Stomach (tissue), 9 donors: ENCODE data around the gene ZIK1. TPM values are rescaled to one million over a fixed set of nuclear protein-coding genes. Genes with fewer than 3 reads are reported as not detected.

Experiments used
- DNase-seq, 2 donors: peaks; one replicate each; pipeline versions ENCODE4 v3.0.0 to v3.0.0-alpha.2; 2013 to 2019
- H3K27ac ChIP-seq, 5 donors: fragments of 200-600 bp in 4 of 5; sonication (generic) in 4 of 5; one replicate each; pipeline ENCODE4 v1.5.1; 2013 to 2019; ENCODE audit warnings: mild to moderate bottlenecking in 1 of 5, moderate library complexity in 1 of 5
- H3K27me3 ChIP-seq, 3 donors: fragments of 200-600 bp; sonication (generic); one replicate each; pipeline ENCODE4 v1.5.1; 2017 to 2019; ENCODE audit warnings: mixed run types in 1 of 3
- H3K36me3 ChIP-seq, 4 donors: fragments of 200-600 bp; sonication (generic); 1 replicate in 3 of 4; 2 replicates in 1 of 4; pipeline ENCODE4 v1.5.1; 2016 to 2019
- H3K4me1 ChIP-seq, 4 donors: fragments of 200-600 bp; sonication (generic); one replicate each; pipeline ENCODE4 v1.5.1; 2016 to 2019
- H3K4me3 ChIP-seq, 4 donors: fragments of 200-600 bp; sonication (generic) in 3 of 4; one replicate each; pipeline ENCODE4 v1.5.1; 2016 to 2019; ENCODE audit warnings: mild to moderate bottlenecking in 1 of 4
- H3K9me3 ChIP-seq, 4 donors: fragments of 200-600 bp; sonication (generic); one replicate each; pipeline ENCODE4 v1.5.1; 2016 to 2019
- EP300 ChIP-seq: sonication (generic); formaldehyde crosslinking; IDR thresholded peaks from one replicate; pipeline ENCODE4 v1.6.1; 2017; ENCODE audit warnings: antibody characterized with exemption
- POLR2A ChIP-seq, 4 donors: fragments of 450-650 bp; IDR thresholded peaks; one replicate each; pipeline ENCODE4 v1.6.1; 2016; ENCODE audit warnings: antibody characterized with exemption in 4 of 4, control low read depth in 2 of 4, mild to moderate bottlenecking in 1 of 4, moderate library complexity in 1 of 4
- POLR2AphosphoS5 ChIP-seq, 3 donors: sonication (generic); formaldehyde crosslinking; IDR thresholded peaks; one replicate each; pipeline ENCODE4 v1.6.1; 2016; ENCODE audit warnings: antibody characterized with exemption in 3 of 3
- WGBS, 5 donors: extraction: QIAGEN DNeasy Blood & Tissue Kit in 3 of 5; methylation state at CpG; one replicate each; pipeline versions ENCODE4 v1.1.5 to v1.1.7; 2013 to 2018; 5-methylcytosine and 5-hydroxymethylcytosine counted together
- intact Hi-C: fragments of 100-400 bp; cut with DNase I; formaldehyde crosslinking; loops from one replicate; pipeline ENCODE4 v1.15.1; 2023; ENCODE audit warnings: low total_unique reads
- polyA plus RNA-seq, 3 donors: library from polyadenylated mRNA; stranded (reverse); fragments of 200-250 nt; gene quantifications; one replicate each; pipeline ENCODE4 v1.2.3, GENCODE V29; 2013
- total RNA-seq, 5 donors: library from RNA; depleted of rRNA; stranded (reverse); fragments of >200 nt; gene quantifications; one replicate each; pipeline versions ENCODE4 v1.1.0 to v1.2.3, GENCODE V29; 2014 to 2016
- TF ChIP-seq, protein P1 (sequence below), 7 experiments: fragments of 450-650 bp in 4 of 7; fragments of 200-600 bp in 3 of 7; sonication (generic) in 3 of 7; IDR thresholded peaks; one replicate each; pipeline ENCODE4 v1.5.1; 2016 to 2019; ENCODE audit warnings: antibody characterized with exemption in 7 of 7, control low read depth in 2 of 7, mild to moderate bottlenecking in 1 of 7
- donor health status: healthy with polysubstance abuse.
- donor health status: Bipolar disorder and iron deficiency.
- donor health status: healthy.

Gene ZIK1
- total and polyA plus RNA-seq, 8 donors = 0.29 to 14.7 (median 0.90) TPM; not detected in 2

DNA sequence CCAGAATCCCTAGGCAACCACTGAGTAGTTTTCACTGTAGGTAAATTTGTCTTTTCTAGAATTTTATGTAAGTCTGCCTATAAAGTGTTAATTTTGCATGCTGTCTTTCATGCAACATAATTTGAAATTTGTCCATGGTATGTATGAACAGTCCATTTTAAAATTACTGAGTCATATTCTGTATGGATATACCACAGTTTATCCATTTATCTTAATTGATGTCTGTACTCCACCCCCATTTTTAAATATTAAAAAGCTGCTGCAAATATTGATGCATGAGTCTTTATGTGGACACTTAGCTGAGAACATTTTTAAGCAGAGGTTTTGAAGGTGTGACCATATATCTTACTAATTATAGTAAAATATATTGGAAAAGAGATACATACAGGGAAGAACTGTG is 39.1 kb downstream of the ZIK1 start:
- no peak for DNase-seq
- no peaks in the 10 kb centered on the region for H3K27me3 ChIP-seq
- TF ChIP-seq, protein P1, sequence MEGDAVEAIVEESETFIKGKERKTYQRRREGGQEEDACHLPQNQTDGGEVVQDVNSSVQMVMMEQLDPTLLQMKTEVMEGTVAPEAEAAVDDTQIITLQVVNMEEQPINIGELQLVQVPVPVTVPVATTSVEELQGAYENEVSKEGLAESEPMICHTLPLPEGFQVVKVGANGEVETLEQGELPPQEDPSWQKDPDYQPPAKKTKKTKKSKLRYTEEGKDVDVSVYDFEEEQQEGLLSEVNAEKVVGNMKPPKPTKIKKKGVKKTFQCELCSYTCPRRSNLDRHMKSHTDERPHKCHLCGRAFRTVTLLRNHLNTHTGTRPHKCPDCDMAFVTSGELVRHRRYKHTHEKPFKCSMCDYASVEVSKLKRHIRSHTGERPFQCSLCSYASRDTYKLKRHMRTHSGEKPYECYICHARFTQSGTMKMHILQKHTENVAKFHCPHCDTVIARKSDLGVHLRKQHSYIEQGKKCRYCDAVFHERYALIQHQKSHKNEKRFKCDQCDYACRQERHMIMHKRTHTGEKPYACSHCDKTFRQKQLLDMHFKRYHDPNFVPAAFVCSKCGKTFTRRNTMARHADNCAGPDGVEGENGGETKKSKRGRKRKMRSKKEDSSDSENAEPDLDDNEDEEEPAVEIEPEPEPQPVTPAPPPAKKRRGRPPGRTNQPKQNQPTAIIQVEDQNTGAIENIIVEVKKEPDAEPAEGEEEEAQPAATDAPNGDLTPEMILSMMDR (IDR thresholded peaks at IDR 0.05) = no peak
- TF ChIP-seq EP300 (no peak), POLR2A (IDR thresholded peaks at IDR 0.05) (no peak), POLR2AphosphoS5 (IDR thresholded peaks at IDR 0.05) (no peak)
- peaks cover 72 to 100% (median 98%) of the 10 kb centered on the region in 4 donors for H3K9me3 ChIP-seq
- H3K27ac ChIP-seq = no peak overlapping the region
- no peak overlapping the region for H3K4me3 ChIP-seq
- intact Hi-C loops = no loop called here
- H3K36me3 ChIP-seq = peaks cover 56 to 81% (median 69%) of the 10 kb centered on the region in 4 donors
- no peaks in the 10 kb centered on the region for H3K4me1 ChIP-seq

DNA sequence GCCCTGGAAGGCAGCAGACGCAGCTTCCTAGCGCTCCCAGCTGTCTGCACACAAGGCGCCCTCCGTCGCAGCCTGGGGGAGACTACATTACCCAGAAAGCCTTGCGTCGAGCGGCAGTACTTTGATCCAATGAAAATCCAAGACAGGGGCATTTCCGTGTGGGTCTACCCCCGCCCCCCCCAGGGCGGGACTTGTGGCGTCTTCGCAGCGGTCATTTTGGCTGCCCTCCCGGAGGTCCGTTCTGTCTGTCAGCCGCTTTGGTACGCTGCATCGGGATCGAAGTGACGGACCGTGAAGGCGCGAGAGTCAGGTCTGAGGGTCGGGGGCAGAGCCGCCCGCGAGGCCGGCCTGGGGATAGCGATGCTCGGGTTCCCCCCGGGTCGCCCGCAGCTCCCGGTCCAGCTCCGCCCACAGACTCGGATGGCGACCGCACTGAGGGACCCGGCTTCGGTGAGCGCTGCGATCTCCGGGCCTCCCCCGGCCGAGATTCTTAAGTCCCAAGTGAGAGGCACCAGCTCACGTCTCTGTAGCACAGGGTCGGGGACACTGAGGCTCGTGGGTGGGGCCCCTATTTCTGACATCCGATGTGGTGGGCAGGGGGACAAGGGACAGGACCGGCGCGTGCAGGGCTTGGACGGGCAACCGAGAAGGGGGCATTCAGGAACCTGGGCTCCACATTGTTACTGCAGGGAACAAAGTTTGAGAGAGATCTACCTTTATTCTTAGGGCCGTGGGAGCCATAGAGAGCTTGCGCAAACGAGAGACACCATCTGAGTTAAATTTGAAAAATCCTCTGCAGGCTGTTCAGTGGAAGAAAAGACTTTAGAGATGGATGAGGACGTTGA is 49.3 kb downstream of the ZIK1 start, which contains the start of gene ZNF211:
Gene ZNF211 (plus strand): TSS at position 182 of the 845 bp plus-strand sequence. CDS start 179 bp downstream, at position 361.
- Histone ChIP-seq H3K4me1 (peaks cover 0 to 21% (median 13%) of the 10 kb centered on the region in 4 donors), H3K4me3 (peak within 1 kb of the TSS; percentile 71 to 96 (median 84)), H3K27me3 (no peaks in the 10 kb centered on the region), H3K36me3 (peaks cover 19 to 45% (median 38%) of the 10 kb centered on the region in 4 donors), H3K9me3 (peaks cover 10 to 59% (median 33%) of the 10 kb centered on the region in 4 donors), H3K27ac (peak within 1 kb of the TSS; percentile 77 to 89 (median 83))
- intact Hi-C loops = no loop called here
- WGBS, 5 donors = 1 to 2% (median 1%) methylated on average over 22 to 59 of the region's 59 CpGs
- DNase-seq = peak; percentile 92 to 98
- TF ChIP-seq, protein P1 (IDR thresholded peaks at IDR 0.05) = no peak
- TF ChIP-seq EP300 (no peak), POLR2AphosphoS5 (IDR thresholded peaks at IDR 0.05) (peak in 2 of 3 donors; percentile 51 to 81), POLR2A (IDR thresholded peaks at IDR 0.05) (no peak)

DNA sequence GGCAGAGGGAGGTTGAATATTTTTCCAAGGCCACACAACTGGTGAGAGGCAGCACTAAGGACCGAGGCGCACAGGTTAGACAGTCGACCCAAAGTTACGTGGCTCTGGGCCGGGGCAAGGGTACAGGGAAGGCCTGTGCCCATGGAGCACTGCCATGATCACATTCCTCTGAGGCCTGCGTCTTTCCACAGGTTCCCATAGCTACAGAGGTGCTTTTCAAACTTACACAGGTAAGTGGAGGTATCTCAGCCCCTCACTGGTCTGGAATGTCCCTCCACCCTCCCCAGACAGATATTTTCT is 49.8 kb downstream of the ZIK1 start:
- Histone ChIP-seq H3K9me3 (peaks cover 10 to 59% (median 34%) of the 10 kb centered on the region in 4 donors), H3K27me3 (no peaks in the 10 kb centered on the region), H3K27ac (peak overlapping the region in 2 of 5 donors; percentile 87 to 89), H3K4me1 (peaks cover 0 to 21% (median 13%) of the 10 kb centered on the region in 4 donors), H3K36me3 (peaks cover 19 to 48% (median 43%) of the 10 kb centered on the region in 4 donors), H3K4me3 (peak overlapping the region; percentile 71 to 96 (median 84))
- TF ChIP-seq, protein P1 (IDR thresholded peaks at IDR 0.05) = no peak
- no peak for TF ChIP-seq POLR2AphosphoS5 (IDR thresholded peaks at IDR 0.05)
- no peak for TF ChIP-seq POLR2A (IDR thresholded peaks at IDR 0.05)
- no peak for TF ChIP-seq EP300
- intact Hi-C loops = no loop called here
- 30 to 54% (median 37%) methylated on average over 5 to 6 of the region's 6 CpGs for WGBS, 5 donors
- DNase-seq = peak in 1 of 2 donors; percentile 32

DNA sequence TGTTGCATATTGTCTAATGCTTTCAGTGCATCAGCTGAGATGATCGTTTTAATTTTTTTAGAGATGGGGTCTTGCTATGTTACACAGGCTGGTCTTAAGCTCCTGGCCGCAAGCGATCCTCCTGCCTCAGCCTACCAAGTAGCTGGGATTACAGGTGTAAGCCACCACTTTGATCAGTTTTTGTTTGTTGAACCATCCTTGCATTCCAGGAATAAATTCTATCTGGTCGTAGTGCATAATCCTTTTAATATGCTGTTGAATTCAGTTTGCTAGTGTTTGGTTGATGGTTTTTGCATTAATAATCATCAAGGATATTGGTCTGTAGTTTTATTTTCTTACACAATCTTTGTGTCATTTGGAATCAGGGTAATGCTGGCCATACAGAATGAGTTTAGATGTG is 53.4 kb downstream of the ZIK1 start:
- 91 to 99% (median 97%) methylated on average over 4 of the region's 4 CpGs for WGBS, 5 donors
- H3K27me3 ChIP-seq = no peaks in the 10 kb centered on the region
- no peak overlapping the region for H3K4me3 ChIP-seq
- H3K36me3 ChIP-seq = peaks cover 53 to 81% (median 79%) of the 10 kb centered on the region in 4 donors
- TF ChIP-seq, protein P1 (IDR thresholded peaks at IDR 0.05) = no peak
- TF ChIP-seq EP300 = no peak
- no peak for DNase-seq
- H3K27ac ChIP-seq = no peak overlapping the region
- intact Hi-C loops = no loop called here
- peaks cover 0 to 20% (median 13%) of the 10 kb centered on the region in 4 donors for H3K4me1 ChIP-seq
- peaks cover 36 to 78% (median 66%) of the 10 kb centered on the region in 4 donors for H3K9me3 ChIP-seq
